Stimulated activated naive B cell treated with anti-CD40 and anti-IgM and Interleukin-4, amounts not matched to agents 10 μg/mL and 1 μg/mL and 100 μg/mL, for 72 hours (primary cell): ENCODE data around the gene MDH1B.
A peak's percentile ranks its signal among the peaks of the same experiment; 100 is the strongest.
"Not testable (repeated sequence)": the region's sequence is repeated elsewhere in the genome, so short reads cannot be mapped to it uniquely, and the experiment has no call there.

Experiments used
- ATAC-seq, 2 donors: fragments of 150-1000 bp; cut with Tn5 transposase; replicated peaks; 2 replicates each; pipeline ENCODE4 v1.10.0; 2021; ENCODE audit warnings: moderate library complexity in 1 of 2
- DNase-seq: peaks from one replicate; pipeline ENCODE4 v3.0.0; 2021
- H3K27ac Mint-ChIP-seq: one replicate; pipeline ENCODE4 v1.8.0; 2022; ENCODE audit warnings: mild to moderate bottlenecking, mixed read lengths
- H3K27me3 Mint-ChIP-seq, 2 donors: one replicate each; pipeline ENCODE4 v1.8.0; 2022; ENCODE audit warnings: mixed read lengths in 2 of 2
- H3K36me3 Mint-ChIP-seq, 2 donors: one replicate each; pipeline ENCODE4 v1.8.0; 2022; ENCODE audit warnings: mixed read lengths in 2 of 2, mild to moderate bottlenecking in 1 of 2
- H3K4me1 Mint-ChIP-seq, 2 donors: one replicate each; pipeline ENCODE4 v1.8.0; 2022; ENCODE audit warnings: mixed read lengths in 2 of 2, mild to moderate bottlenecking in 1 of 2
- H3K4me3 Mint-ChIP-seq, 2 donors: one replicate each; pipeline ENCODE4 v1.8.0; 2022; ENCODE audit warnings: mild to moderate bottlenecking in 2 of 2, mixed read lengths in 2 of 2, moderate library complexity in 1 of 2
- H3K9me3 Mint-ChIP-seq, 2 donors: one replicate each; pipeline ENCODE4 v1.8.0; 2022; ENCODE audit warnings: mixed read lengths in 2 of 2, mild to moderate bottlenecking in 1 of 2

The MDH1B gene

GRCh38 chr2:206728277-206729199 lies 36.6 kb downstream of the MDH1B start:
- DNase-seq (no peak), ATAC-seq (no peak)
- no peak overlapping the region for H3K4me3 Mint-ChIP-seq
- peaks cover 0 to 2% of the 10 kb centered on the region in 2 donors for H3K4me1 Mint-ChIP-seq
- H3K27me3 Mint-ChIP-seq = peaks cover 39 to 41% of the 10 kb centered on the region in 2 donors
- H3K36me3 Mint-ChIP-seq = no peaks in the 10 kb centered on the region
- H3K27ac Mint-ChIP-seq = no peak overlapping the region
- peaks cover 0 to 2% of the 10 kb centered on the region in 2 donors for H3K9me3 Mint-ChIP-seq

GRCh38 chr2:206727287-206727686 lies 37.8 kb downstream of the MDH1B start:
- H3K36me3 Mint-ChIP-seq = peaks cover 0 to under 1% of the 10 kb centered on the region in 2 donors
- peaks cover 39 to 41% of the 10 kb centered on the region in 2 donors for H3K27me3 Mint-ChIP-seq
- ATAC-seq (no peak), DNase-seq (no peak)
- H3K4me1 Mint-ChIP-seq = peaks cover 0 to 2% of the 10 kb centered on the region in 2 donors
- no peak overlapping the region for H3K27ac Mint-ChIP-seq
- no peak overlapping the region for H3K4me3 Mint-ChIP-seq
- H3K9me3 Mint-ChIP-seq = peaks cover 0 to 2% of the 10 kb centered on the region in 2 donors

GRCh38 chr2:206723288-206723687 lies 41.8 kb downstream of the MDH1B start:
- Mint-ChIP-seq H3K27ac (no peak overlapping the region), H3K27me3 (peaks cover 24 to 27% of the 10 kb centered on the region in 2 donors), H3K4me1 (peaks cover 0 to 4% of the 10 kb centered on the region in 2 donors), H3K4me3 (no peak overlapping the region), H3K36me3 (peaks cover 0 to 3% of the 10 kb centered on the region in 2 donors), H3K9me3 (peaks cover 0 to 7% of the 10 kb centered on the region in 2 donors)
- ATAC-seq (no peak), DNase-seq (no peak)

GRCh38 chr2:206721256-206721920 lies 43.7 kb downstream of the MDH1B start:
- Mint-ChIP-seq H3K36me3 (peaks cover 0 to 3% of the 10 kb centered on the region in 2 donors), H3K9me3 (peaks cover 0 to 7% of the 10 kb centered on the region in 2 donors), H3K27me3 (peaks cover 20 to 22% of the 10 kb centered on the region in 2 donors), H3K4me1 (peaks cover 0 to 3% of the 10 kb centered on the region in 2 donors), H3K27ac (no peak overlapping the region), H3K4me3 (no peak overlapping the region)
- ATAC-seq = no peak
- no peak for DNase-seq

- peaks cover 6 to 9% of the 10 kb centered on the region in 2 donors for H3K4me1 Mint-ChIP-seq
- no peak within 1 kb of the TSS for H3K4me3 Mint-ChIP-seq
- peaks cover 0 to 3% of the 10 kb centered on the region in 2 donors for H3K36me3 Mint-ChIP-seq
- H3K9me3 Mint-ChIP-seq = peaks cover 0 to 5% of the 10 kb centered on the region in 2 donors
- peaks cover 25 to 32% of the 10 kb centered on the region in 2 donors for H3K27me3 Mint-ChIP-seq
- DNase-seq (no peak), ATAC-seq (no peak)
- no peak within 1 kb of the TSS for H3K27ac Mint-ChIP-seq
Measured at GRCh38 chr2:206718296-206718695, 46.8 kb downstream of the MDH1B start, which contains the start of gene DYTN. Gene DYTN, minus strand, starts transcription at chr2:206718396. Its CDS starts 117 bp downstream, at chr2:206718279.

GRCh38 chr2:206716623-206717022 lies 48.5 kb downstream of the MDH1B start:
- peaks cover 0 to 2% of the 10 kb centered on the region in 2 donors for H3K9me3 Mint-ChIP-seq
- DNase-seq (no peak), ATAC-seq (no peak)
- H3K36me3 Mint-ChIP-seq = no peaks in the 10 kb centered on the region
- peaks cover 25 to 28% of the 10 kb centered on the region in 2 donors for H3K27me3 Mint-ChIP-seq
- H3K4me1 Mint-ChIP-seq = peaks cover 7 to 10% of the 10 kb centered on the region in 2 donors
- no peak overlapping the region for H3K27ac Mint-ChIP-seq
- no peak overlapping the region for H3K4me3 Mint-ChIP-seq

GRCh38 chr2:206715183-206715582 lies 49.9 kb downstream of the MDH1B start:
- DNase-seq, H3K4me3 Mint-ChIP-seq, H3K27ac Mint-ChIP-seq, H3K9me3 Mint-ChIP-seq, H3K36me3 Mint-ChIP-seq, ATAC-seq: not testable (repeated sequence)
- H3K27me3 Mint-ChIP-seq = peaks cover 25 to 28% of the 10 kb centered on the region in 2 donors
- peaks cover 5 to 10% of the 10 kb centered on the region in 2 donors for H3K4me1 Mint-ChIP-seq

GRCh38 chr2:206713746-206714145 lies 51.4 kb downstream of the MDH1B start:
- DNase-seq (peak; percentile 17), ATAC-seq (peak; percentile 77 to 82)
- Mint-ChIP-seq H3K27ac (no peak overlapping the region), H3K4me1 (peaks cover 5 to 10% of the 10 kb centered on the region in 2 donors), H3K36me3 (no peaks in the 10 kb centered on the region), H3K27me3 (peaks cover 27% of the 10 kb centered on the region in 2 donors), H3K9me3 (no peaks in the 10 kb centered on the region), H3K4me3 (no peak overlapping the region)

- no peak overlapping the region for H3K27ac Mint-ChIP-seq
- H3K27me3 Mint-ChIP-seq = peaks cover 4 to 16% of the 10 kb centered on the region in 2 donors
- no peaks in the 10 kb centered on the region for H3K36me3 Mint-ChIP-seq
- H3K9me3 Mint-ChIP-seq = no peaks in the 10 kb centered on the region
- DNase-seq (no peak), ATAC-seq (no peak)
- H3K4me1 Mint-ChIP-seq = peaks cover 1 to 3% of the 10 kb centered on the region in 2 donors
- H3K4me3 Mint-ChIP-seq = no peak overlapping the region
Measured at GRCh38 chr2:206708286-206708685, 56.8 kb downstream of the MDH1B start.

- H3K27me3 Mint-ChIP-seq = peaks cover 4 to 22% of the 10 kb centered on the region in 2 donors
- ATAC-seq = no peak
- DNase-seq = no peak
- H3K9me3 Mint-ChIP-seq = no peaks in the 10 kb centered on the region
- no peak overlapping the region for H3K27ac Mint-ChIP-seq
- no peaks in the 10 kb centered on the region for H3K36me3 Mint-ChIP-seq
- no peak overlapping the region for H3K4me3 Mint-ChIP-seq
- peaks cover 0 to 2% of the 10 kb centered on the region in 2 donors for H3K4me1 Mint-ChIP-seq
Measured at GRCh38 chr2:206707164-206707701, 57.9 kb downstream of the MDH1B start.

GRCh38 chr2:206701952-206702605 lies 63.0 kb downstream of the MDH1B start:
- H3K4me3 Mint-ChIP-seq = no peak overlapping the region
- no peak overlapping the region for H3K27ac Mint-ChIP-seq
- peaks cover 18 to 38% of the 10 kb centered on the region in 2 donors for H3K27me3 Mint-ChIP-seq
- no peaks in the 10 kb centered on the region for H3K36me3 Mint-ChIP-seq
- no peaks in the 10 kb centered on the region for H3K9me3 Mint-ChIP-seq
- DNase-seq (no peak), ATAC-seq (no peak)
- H3K4me1 Mint-ChIP-seq = peaks cover 2 to 11% of the 10 kb centered on the region in 2 donors

- Mint-ChIP-seq H3K4me3 (no peak overlapping the region), H3K9me3 (no peaks in the 10 kb centered on the region), H3K4me1 (peaks cover 2 to 11% of the 10 kb centered on the region in 2 donors), H3K36me3 (no peaks in the 10 kb centered on the region), H3K27me3 (peaks cover 18 to 30% of the 10 kb centered on the region in 2 donors), H3K27ac (no peak overlapping the region)
- ATAC-seq (no peak), DNase-seq (no peak)
Measured at GRCh38 chr2:206700156-206700555, 65.0 kb downstream of the MDH1B start.

GRCh38 chr2:206698811-206699210 lies 66.3 kb downstream of the MDH1B start:
- H3K36me3 Mint-ChIP-seq = no peaks in the 10 kb centered on the region
- no peak overlapping the region for H3K4me3 Mint-ChIP-seq
- ATAC-seq (no peak), DNase-seq (no peak)
- no peak overlapping the region for H3K27ac Mint-ChIP-seq
- H3K9me3 Mint-ChIP-seq = no peaks in the 10 kb centered on the region
- H3K27me3 Mint-ChIP-seq = peaks cover 18 to 30% of the 10 kb centered on the region in 2 donors
- H3K4me1 Mint-ChIP-seq = peaks cover 2 to 11% of the 10 kb centered on the region in 2 donors

- Mint-ChIP-seq H3K27me3 (peaks cover 18 to 21% of the 10 kb centered on the region in 2 donors), H3K4me1 (peaks cover 2 to 11% of the 10 kb centered on the region in 2 donors), H3K36me3 (no peaks in the 10 kb centered on the region), H3K9me3 (no peaks in the 10 kb centered on the region), H3K4me3 (no peak overlapping the region), H3K27ac (no peak overlapping the region)
- ATAC-seq = no peak
- DNase-seq = no peak
Measured at GRCh38 chr2:206696910-206697309, 68.2 kb downstream of the MDH1B start.
